Stimulated activated CD4-positive, alpha-beta T cell treated with anti-CD3 and anti-CD28 coated beads, Interleukin-1b, Interleukin-23, amount 100 ng/mL, for 48 hours (primary cell): ENCODE data around the gene CDH22.

Source experiments
- DNase-seq: peaks from one replicate; pipeline ENCODE4 v3.0.0-alpha.2; 2020

The CDH22 gene

DNA sequence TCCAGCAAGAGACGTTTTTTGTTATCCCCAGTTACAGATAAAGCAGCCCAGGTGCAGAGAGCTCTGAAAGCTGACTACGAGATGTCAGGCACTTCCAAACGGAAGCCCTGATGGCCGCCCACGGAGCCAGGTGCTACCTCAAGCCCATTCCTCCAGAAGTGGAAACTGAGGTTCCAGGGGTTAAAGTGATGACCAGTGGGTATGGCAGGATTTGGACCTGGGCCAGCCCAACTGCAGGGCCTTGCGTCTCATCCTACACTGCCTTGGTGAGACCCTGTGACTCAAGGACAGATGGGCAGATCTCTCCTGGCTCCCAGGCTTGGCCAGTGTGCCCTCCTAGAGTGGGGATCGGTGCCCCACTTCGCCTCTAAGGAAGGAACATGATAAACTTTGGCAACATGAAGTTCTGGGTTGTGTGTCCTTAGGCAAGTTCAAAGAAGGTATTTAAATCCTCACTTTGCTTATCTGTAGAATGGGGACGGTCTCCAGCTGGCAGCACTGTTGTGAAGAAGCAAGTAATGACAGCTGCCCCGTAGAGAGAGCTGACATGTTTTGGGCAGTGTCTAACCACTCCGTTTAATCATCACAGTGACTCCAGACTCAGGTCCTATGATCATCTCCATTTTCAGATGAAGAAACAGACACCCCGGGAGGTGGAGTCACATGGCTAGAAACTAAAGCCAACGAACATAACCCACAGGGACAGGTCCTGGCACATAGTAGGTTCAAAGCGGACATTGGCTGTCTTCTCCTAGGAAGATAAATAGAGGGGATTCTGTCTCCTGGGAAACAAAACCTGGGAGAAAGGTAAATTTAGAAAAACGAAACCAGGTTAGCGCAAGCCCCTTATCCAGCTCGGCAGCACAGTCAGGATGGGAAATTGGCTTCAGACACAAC, 34.4 kb upstream of the CDH22 start:
- no peak for DNase-seq

DNA sequence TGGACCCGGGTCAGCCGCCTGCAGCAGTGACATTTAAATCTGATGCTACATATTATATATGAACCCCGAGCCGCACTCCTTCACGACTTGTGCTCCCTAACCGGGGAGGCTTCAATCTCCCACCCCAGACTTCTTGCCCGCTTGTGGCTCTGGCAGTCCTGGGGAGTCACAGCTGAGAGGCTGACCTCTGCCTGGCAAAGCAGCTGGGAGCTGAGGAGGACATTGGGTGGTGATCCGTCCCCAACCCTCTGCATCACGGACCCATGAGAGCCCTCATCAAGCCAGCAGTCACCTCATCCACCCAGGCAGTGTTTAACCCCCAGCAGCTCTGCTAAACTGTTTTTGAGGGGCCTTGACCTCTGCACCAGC, 33.7 kb upstream of the CDH22 start:
- DNase-seq: no peak

DNA sequence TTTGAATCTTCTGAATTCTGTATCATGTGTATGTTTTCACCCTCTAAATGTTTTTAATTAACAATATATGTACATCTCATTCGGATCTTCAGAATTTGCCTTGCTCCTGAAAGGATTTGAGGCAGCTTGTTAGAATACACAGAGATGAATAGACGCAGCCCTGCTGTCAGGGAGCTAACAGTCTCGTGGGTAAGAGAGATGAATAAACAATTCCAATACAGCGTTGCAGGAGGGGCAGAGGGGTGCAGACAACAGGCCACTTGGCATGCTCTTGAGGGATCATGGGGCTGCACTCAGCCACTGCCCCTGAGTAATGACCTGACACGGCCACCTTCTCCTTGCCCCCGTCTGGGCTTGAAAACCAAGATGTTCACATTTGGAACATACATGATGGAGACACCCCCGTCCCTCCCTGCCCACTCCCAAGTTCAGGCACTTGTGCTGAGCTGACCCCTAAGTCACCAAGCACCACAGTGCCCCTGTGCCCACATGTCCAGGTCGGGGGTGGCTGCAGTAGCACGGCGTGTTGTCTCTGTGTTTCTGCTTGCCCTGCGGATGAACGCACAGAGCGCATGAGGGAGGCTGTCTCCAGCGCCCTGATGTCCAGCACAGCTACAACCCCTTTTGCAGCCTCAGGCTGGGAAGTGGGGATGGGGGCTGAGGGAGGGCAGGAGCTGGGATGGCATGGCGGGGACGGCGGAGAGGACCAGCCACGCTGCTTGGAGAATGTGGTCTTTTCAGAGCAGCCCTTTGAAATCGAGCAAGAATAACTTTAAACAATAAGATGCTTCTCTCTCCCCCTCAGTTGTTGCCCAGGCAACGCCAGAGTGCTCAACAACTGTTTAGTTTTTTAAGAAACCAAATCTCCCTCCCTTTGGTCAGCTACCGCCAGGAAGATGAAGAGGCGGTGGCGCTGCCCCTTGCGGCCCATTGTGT, 33.0 kb upstream of the CDH22 start:
- DNase-seq: no peak

DNA sequence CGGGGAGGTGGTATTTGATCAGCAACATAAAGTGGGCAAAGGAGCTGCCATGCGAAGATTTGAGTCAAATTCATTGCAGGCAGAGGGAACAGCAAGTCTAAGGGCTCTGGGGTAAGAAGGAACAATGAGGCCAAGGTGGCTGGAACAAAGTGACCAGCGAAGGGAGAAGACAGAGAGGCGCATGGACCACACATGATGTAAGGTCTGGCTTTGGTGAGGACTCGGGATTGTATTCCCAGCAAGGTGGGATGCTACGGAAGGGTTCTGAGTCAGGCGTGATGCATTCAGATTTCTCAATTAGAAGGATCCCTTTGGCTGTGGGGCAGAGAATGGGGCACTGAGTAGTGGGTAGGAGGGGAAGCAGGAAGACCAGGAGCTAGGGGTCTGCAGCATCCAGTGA, 30.7 kb upstream of the CDH22 start:
- no peak for DNase-seq

DNA sequence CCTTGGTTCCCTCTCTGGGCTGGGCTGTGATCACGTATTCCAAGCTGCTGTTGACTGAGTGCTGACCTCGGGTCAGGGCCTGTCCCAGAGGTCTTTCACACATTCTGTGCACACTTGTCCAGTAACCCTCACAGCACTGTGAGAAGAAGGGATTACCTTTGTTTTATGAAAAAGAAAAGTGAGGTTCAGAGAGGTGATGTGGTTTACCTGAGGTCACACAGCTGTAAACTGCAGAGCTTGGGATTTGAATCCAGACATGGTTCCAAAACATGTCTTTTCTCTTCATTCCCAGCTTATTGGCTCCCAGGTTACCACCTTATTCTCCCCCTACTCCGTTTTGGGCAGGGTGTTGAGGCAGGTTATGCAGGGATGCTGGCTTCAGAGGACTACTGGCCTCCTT, 28.4 kb upstream of the CDH22 start:
- no peak for DNase-seq

DNA sequence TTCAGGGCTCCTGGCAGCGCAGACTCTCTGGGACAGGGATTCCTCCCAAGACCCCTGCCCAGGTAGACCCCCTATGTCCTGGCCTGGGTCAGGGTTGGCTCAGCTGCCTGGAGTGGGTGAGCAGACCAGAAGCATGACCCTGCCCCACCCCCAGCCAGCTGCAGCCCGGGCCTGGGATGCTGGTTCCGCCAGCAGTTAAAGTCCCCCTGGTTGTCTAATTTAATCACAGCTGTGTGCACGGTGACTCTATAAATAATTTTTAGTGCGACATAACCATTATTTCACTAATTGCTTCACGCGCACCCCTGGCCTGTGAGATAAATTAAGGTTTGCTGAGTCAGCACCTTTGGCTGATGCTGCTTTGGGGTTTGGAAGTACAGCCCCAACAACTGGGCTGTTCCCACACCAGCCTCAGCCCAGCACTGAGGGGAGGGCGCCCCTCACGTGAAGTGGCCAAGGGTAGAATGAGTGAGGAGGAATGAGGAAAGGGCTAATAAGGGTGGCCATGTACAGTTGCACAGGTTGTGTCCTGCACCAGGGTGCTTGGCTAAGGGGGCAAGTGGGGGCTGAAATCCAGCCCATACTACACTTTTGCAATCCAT, 26.1 kb upstream of the CDH22 start:
- no peak for DNase-seq

DNA sequence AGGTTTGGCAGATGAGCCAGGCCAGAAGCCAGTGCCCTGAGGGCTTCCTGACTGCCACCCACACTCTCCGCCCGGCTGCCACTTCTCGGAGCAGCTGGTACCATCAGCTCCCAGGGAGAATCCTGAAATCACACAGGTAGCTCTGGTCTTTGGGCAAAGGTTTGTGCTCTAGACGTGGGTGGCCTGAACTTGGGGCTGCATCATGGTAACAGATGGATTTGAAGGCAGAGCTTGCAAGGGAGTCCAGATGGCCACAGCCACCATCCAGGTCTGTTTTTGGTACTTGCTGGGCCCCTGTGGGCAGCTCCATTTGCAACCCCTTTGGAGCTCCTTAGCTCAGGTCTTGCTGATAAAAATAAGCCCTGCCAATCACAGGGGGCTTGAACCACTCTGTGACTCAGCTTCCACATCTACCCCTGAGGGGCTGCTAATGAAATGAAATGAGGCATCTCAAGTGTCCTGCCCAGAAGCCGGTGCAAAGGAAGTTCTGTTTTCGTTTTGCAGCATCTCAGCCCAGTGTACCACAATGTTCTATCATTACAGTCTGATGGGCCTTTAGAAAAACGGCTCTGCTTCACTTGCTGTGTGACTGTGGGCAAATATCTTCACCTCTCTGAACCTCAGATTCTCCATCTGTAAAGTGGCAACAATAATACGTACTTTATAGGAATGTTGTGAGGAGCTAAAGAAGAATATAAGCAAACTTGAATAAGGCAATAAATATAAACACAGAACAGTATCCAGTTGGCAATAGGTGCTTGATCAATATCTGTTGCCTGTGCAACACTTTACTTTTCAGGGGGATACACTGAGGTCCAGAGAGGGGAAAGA, 25.1 kb upstream of the CDH22 start:
- DNase-seq: no peak

DNA sequence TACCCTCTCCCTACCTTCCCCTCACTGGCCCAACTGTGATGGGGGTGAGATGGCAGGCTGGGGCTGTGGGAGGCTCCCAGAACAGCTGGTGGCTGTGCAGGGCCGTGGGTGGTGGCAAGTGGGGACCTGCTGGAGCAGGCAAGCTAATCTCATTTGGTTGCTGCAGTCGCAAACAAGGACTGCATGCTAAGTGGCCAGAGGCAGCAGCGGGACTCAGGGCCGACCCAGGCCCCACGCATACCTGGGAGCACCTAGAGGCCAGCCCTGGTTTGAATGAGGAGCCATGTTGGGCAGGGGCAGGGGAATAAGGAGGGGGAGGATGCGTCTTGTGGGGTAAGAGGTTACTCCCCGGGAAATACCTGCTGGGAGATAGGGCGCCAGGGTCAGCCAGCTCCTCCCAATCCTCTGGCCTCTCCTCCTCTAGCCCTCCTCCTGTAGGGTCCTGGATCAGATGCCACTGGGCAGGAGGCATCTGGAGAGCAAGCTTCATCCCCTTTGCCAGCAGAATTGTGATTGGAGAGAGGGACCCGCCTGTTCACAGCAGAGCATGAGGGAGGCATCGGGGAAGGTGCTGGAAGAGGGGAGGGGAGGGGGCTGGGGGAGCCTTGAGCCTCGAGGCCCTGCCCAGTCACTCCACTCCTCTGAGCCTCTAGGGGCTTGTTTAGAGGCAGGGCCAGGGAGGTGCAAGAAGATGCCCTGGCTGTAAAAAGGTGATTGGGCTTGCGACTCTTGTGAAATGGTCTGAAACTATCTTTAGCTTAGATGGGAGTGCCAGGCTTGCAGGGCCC, 24.3 kb upstream of the CDH22 start:
- no peak for DNase-seq

DNA sequence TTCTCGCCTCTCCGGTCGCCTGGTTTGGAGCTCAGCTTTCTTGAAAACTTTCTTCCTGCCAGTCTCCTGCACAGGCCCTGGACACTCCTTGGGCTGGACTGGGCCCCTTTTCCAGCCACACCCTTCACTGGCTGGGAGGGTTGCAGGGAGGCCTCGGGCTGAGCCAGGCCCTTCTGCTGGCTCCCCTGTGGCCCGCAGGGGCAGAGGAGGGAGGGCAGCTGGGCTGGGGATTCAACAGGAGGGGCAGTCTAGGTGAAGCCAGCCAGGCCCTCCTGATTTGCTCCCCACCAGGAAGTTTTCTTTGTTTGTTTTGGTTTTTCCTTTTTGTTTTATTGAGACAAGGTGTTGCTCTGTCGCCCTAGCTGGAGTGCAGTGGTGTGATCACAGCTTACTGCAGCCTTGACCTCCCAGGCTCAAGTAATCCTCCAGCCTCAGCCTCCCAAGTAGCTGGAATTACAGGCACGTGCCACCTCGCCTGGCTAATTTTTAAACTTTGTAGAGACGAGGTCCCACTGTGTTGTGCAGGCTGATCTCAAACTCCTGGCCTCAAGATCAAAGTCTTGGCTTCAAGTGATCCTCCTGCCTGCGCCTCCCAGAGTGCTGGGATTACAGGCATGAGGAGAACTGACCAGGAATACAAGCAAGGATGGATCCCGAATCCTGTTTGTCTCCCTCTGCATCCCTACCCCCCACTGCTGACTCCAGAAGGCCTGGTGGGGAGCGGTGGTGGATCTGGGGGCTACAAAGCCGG, 23.5 kb upstream of the CDH22 start:
- DNase-seq: no peak

DNA sequence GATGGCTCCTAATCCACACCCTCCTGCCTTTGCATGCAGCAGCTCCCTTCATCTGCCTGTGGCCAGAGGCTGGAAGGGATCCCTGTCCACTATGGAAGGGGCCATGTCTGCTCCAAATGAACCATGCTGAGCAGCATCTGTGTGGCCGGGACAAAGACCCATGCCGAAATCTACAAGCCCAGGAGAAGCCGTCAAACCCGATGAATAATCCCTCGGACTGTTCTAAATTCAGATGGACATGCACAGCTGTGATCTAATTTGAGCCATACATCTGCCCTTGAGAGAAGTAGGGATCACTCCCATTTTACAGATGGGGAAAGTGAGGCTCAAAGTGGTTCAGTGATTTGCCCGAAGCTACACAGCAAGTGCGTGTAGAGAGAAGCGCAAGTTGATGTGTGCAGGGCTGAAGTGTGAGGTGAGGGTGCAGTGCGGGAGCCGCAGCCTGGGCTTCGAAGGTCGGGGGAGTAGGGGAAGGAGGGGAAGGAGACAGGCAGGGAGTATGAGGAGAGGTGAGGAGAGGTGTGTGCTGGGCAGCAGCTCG, 22.6 kb upstream of the CDH22 start:
- DNase-seq: no peak

DNA sequence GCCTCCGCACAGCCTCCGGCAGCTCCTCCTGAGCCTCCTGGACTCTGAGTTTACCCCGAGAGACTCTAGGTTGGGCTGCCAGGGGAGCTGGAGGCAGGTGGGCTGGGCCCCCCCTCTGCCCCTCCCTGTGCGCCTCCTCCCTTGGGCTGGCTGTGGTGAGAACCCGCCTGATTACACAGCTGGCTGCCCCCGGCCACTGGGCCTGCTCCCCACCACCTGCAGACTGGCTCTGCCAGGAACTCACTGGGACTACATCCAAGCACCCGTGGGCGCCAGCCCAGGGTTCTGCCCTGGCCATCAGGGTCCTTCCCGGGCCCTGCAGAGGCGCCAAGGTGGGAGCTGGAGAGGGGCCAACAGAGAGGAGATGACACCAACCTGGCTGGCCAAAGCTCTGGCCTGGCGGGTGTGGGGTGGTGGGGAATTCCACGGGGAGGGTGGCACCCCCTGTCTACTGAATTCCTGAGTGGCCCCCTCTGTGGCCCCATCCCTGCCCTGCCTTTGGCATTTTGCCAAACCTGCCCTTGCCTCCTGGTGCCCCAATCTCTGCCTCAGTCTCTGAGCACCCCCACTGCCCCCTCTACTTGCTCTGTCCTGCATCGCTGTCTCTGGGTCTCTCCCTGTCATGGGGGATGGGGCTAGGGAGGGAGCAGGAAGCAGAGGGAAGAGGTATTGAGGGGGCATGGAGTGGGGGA, 21.9 kb upstream of the CDH22 start:
- DNase-seq: no peak

DNA sequence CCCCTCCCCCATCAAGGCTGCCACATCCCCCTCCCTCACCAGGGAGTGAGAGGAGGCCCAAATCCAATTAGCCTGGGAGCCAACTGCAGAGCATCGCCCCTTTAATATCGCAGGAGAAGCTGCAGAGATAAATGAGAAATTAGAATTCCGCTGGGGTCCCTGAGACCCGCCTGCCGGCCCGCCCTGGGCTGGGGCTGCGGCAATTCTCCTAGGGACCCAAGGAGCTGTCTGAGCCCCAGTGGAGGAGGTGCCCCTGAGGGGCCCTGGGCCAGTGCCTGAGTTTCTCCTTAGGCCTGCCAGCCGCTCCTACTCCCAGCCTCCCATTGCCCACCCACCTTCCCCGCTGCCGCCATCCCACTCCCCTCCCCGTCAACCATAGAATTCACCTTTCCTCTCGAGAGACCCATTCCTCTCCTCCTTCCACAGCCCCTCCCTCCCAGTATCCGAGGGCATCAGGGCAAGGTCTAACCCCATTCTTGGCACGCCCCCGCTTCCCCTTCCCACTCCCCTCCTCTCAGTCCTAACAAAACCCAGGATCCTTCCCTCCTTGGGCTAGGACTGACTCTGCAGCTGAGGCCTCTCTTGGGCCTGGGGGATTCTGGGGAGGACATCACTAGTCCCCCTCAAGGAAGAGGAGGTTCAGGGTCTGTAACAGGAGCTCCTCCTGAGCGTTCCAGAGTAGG, 20.0 kb upstream of the CDH22 start:
- no peak for DNase-seq

DNA sequence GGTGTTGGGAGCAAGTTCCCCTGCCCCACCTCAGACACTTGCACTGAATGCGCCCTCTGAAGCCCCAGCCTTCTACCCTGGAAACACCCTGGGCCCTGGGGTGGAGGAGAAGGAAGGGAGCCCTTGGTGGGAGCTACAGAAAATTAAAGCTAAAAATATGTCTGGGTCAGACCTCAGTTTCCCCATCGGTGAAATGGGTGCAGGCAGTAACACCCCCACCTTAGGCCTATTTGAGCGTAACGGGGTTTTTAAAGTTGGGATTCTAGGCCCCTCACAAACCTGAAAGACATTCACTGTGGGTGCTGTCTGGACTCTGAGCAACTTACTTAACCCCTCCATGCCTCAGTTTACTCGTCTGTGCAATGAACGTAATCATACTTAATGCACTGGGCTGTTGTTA, 19.3 kb upstream of the CDH22 start:
- DNase-seq: no peak

DNA sequence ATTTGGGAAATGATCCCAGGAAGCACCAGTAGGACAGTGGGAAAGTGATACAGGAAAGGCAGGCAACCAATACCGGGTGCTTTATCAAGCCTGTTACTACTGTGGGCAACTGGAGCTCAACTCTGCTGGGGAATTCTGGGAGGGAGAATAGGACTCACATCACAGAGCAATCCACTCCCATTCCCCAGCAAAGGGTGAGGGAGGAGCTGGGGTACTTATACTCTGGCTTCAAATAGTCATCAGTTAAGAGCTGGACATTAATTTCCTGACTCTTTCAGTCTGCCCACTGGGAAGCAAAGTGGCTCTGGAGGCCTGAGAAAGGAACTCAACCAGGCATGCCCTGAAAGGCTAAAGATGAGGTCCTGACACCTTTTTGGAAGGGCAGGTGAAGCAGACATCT, 17.5 kb upstream of the CDH22 start:
- no peak for DNase-seq

DNA sequence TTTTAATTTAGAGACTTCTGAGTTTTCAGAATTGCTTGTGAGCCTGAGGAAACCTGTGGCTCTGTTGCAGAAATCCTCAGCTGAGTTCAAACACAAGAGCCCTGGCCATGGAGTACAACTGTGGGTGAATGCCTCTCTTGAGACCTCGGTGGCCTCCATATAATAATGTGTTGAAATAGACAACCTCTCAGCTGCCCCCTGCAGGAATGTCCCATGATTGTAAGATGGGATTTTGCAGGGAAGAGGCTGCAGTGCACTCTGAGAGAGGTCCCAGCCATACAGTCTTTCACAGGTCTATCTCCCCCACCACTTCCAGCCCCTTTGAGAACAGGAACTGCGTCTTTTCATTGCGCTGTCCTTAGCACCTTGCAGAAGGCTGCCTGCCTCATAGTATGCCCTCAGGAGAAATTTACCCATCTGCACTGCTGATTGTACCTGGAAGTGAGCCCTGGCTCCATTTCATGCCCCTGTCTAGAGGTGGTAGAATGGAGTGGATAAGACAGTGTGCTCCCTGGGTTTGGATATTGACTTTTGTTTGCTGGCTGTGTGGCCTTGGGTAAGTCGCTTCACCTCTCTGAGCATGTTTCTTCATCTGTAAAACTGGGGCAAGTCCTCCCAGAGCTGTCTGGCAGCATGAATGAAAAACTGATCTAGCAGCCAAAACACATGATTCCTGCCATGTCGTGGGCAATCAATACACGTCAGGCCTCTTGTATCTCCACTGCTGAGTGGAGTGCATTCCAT, 16.8 kb upstream of the CDH22 start:
- no peak for DNase-seq

DNA sequence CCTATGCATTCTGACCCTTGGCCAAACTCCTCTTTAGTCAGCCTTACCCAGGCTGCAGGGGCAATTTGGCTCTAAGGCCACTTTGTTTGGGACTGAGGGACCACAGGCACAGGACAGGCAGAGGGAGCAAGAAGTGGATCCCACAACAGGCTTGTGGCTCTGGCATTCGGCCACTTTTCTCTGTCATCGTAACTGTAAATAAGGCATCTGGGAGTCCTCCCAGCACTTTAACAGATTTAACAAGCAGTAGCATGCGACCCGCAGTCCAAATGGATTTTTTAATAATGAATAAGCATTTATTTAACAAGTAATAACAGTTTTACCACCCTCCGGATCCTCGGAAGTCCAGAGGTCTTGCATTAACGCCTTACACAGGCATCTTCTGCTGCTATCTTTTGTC, 16.1 kb upstream of the CDH22 start:
- DNase-seq: no peak

DNA sequence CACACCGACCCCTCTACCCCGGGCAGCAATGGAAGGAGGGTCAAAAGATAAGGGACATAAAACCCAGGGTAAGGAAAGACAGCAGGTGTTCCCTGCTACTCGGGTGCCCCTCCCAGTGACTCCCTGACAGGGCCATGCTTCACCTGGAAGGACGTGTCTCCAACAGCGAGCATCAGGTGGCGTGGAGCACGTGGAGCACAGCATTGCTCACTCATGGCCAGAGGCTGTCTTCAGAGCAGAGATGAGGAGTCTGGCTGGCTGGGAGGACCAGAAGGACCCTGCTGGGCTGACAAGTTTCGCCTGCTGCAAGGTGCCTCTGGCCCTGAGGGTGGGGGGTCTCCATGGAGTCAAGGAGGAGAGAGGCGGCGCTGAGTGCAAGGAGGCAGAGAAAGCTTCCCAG, 15.3 kb upstream of the CDH22 start:
- DNase-seq: no peak

DNA sequence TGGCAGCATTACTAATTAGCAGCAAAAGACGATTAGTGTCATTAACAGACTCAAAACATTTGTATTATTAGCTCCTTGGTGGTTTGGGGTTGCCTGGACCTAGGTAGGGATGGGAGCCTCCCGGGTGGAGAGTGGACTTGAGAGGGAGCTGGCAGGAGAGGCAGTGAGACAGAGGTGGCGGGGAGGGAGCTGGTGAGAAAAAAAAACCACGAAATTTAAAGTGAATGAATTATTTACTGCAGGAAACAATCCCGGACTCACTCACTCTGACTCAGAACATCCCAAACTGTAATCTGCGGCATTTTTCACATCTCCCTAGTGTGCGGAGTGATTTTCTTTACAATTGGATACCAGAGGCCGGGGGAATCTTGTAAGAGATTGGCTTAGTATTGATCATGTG, 14.3 kb upstream of the CDH22 start:
- DNase-seq: no peak

DNA sequence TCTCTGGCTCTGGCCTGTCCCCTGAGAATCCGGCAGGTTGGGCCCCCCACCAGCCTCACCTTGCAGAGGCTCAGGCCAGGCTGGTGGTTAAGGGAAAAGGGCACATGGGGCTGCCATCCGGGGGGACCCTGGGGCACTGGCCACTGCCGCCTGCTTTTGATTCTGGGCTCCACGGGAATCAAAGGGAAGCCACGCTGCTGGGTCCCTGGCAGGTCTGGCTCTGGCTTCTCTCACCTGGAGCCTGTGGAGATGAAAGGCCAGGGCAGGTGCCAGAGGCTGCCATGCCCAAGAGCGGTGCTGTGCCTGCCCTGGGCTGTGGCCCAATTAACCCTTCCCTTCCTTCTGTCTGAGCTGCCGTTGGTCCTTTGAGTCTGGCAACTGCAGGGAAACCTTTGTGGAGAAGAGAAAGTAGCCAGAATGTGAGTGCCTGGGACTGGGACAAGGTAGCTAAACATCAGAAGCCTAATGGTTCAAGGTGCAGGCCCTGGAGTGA, 9.4 kb upstream of the CDH22 start:
- DNase-seq: no peak
